WTC11 (cell line): ENCODE results near the gene CD6. TPM values are rescaled to one million over a fixed set of nuclear protein-coding genes. Genes with fewer than 3 reads are reported as not detected.
A peak's percentile ranks its signal among the peaks of the same experiment; 100 is the strongest.

Experiments
- ATAC-seq: fragments of 200-7000 bp; cut with Tn5 transposase; 2 replicates; pipeline ENCODE4 v1.10.0; 2021; ENCODE audit warnings: mild to moderate bottlenecking, moderate library complexity
- CTCF ChIA-PET: fragments of 300-600 bp; sonication (Branson Sonifier 250); formaldehyde crosslinking; loops from one replicate; lab custom pipeline; 2021; ENCODE audit warnings: antibody characterized with exemption; lab: Charles Lee
- POLR2A ChIA-PET: fragments of 350-600 bp; sonication (Branson Sonifier 250); formaldehyde crosslinking; loops from one replicate; lab custom pipeline; 2021; ENCODE audit warnings: antibody characterized with exemption; lab: Charles Lee
- DNase-seq: peaks from one replicate; pipeline ENCODE4 v3.0.0; 2021; ENCODE audit warnings: low spot score
- H3K27ac Mint-ChIP-seq: 2 replicates; pipeline ENCODE4 v1.8.0; 2021; ENCODE audit warnings: mixed read lengths
- H3K27me3 Mint-ChIP-seq: 2 replicates; pipeline ENCODE4 v1.8.0; 2021; ENCODE audit warnings: low read depth, mild to moderate bottlenecking, moderate library complexity, mixed read lengths
- H3K36me3 Mint-ChIP-seq: 2 replicates; pipeline ENCODE4 v1.8.0; 2021; ENCODE audit warnings: mixed read lengths
- H3K4me1 Mint-ChIP-seq: 2 replicates; pipeline ENCODE4 v1.8.0; 2022; ENCODE audit warnings: mixed read lengths
- H3K4me3 Mint-ChIP-seq: 2 replicates; pipeline ENCODE4 v1.8.0; 2021; ENCODE audit warnings: mild to moderate bottlenecking, moderate library complexity, mixed read lengths
- H3K9me3 Mint-ChIP-seq: 2 replicates; pipeline ENCODE4 v1.8.0; 2021; ENCODE audit warnings: mixed read lengths
- CREM ChIP-seq: sonication (generic); formaldehyde crosslinking; IDR thresholded peaks from 2 replicates; pipeline ENCODE4 v1.8.1; 2022; ENCODE audit warnings: mild to moderate bottlenecking, missing genetic modification reagents, moderate library complexity
- ELF4 ChIP-seq: sonication (generic); formaldehyde crosslinking; IDR thresholded peaks from 2 replicates; pipeline ENCODE4 v1.8.1; 2022; ENCODE audit warnings: low read depth, mild to moderate bottlenecking, moderate library complexity, missing genetic modification reagents
- FOXK1 ChIP-seq: sonication (generic); formaldehyde crosslinking; IDR thresholded peaks from 2 replicates; pipeline ENCODE4 v1.8.0; 2022; ENCODE audit warnings: mild to moderate bottlenecking, moderate library complexity, missing genetic modification reagents
- FOXP1 ChIP-seq: sonication (generic); formaldehyde crosslinking; IDR thresholded peaks from 2 replicates; pipeline ENCODE4 v1.8.0; 2022; ENCODE audit warnings: missing genetic modification reagents, mild to moderate bottlenecking, moderate library complexity, borderline replicate concordance
- FOXP4 ChIP-seq: sonication (generic); formaldehyde crosslinking; IDR thresholded peaks from 2 replicates; pipeline ENCODE4 v1.8.0; 2022; ENCODE audit warnings: mild to moderate bottlenecking, missing genetic modification reagents
- GRHL2 ChIP-seq: fragments of 250-450 bp; sonication (Bioruptor Pico); IDR thresholded peaks from 2 replicates; pipeline ENCODE4 v1.8.0; 2022; ENCODE audit warnings: mild to moderate bottlenecking, moderate library complexity; ENCODE audit not compliant: insufficient replicate concordance, severe bottlenecking
- MXD4 ChIP-seq: fragments of 250-450 bp; sonication (Bioruptor Pico); IDR thresholded peaks from 2 replicates; pipeline ENCODE4 v1.8.0; 2021; ENCODE audit warnings: mild to moderate bottlenecking, moderate library complexity, borderline replicate concordance
- NR1H2 ChIP-seq: sonication (generic); formaldehyde crosslinking; IDR thresholded peaks from 2 replicates; pipeline ENCODE4 v1.9.0; 2021; ENCODE audit warnings: mild to moderate bottlenecking, moderate library complexity, missing genetic modification reagents
- NR2C2 ChIP-seq: sonication (generic); formaldehyde crosslinking; IDR thresholded peaks from 2 replicates; pipeline ENCODE4 v1.8.0; 2022; ENCODE audit warnings: mild to moderate bottlenecking, missing genetic modification reagents
- PRDM15 ChIP-seq: sonication (generic); formaldehyde crosslinking; IDR thresholded peaks from 2 replicates; pipeline ENCODE4 v1.8.0; 2022; ENCODE audit warnings: missing genetic modification reagents
- RELA ChIP-seq: sonication (generic); formaldehyde crosslinking; IDR thresholded peaks from 2 replicates; pipeline ENCODE4 v1.8.1; 2022; ENCODE audit warnings: missing genetic modification reagents, mild to moderate bottlenecking, borderline replicate concordance
- SP1 ChIP-seq: sonication (generic); formaldehyde crosslinking; conservative IDR thresholded peaks from 2 replicates; pipeline ENCODE4 v1.8.1; 2022; ENCODE audit warnings: missing genetic modification reagents
- TEAD4 ChIP-seq: sonication (generic); formaldehyde crosslinking; IDR thresholded peaks from 2 replicates; pipeline ENCODE4 v1.8.0; 2022; ENCODE audit warnings: mild to moderate bottlenecking, missing genetic modification reagents
- TP53 ChIP-seq: sonication (generic); formaldehyde crosslinking; IDR thresholded peaks from 2 replicates; pipeline ENCODE4 v1.8.1; 2023; ENCODE audit warnings: mild to moderate bottlenecking, missing genetic modification reagents
- ZNF232 ChIP-seq: sonication (generic); formaldehyde crosslinking; IDR thresholded peaks from 2 replicates; pipeline ENCODE4 v1.8.0; 2022; ENCODE audit warnings: mild to moderate bottlenecking, missing genetic modification reagents
- ZNF671 ChIP-seq: fragments of 250-450 bp; sonication (Bioruptor Pico); IDR thresholded peaks from 2 replicates; pipeline ENCODE4 v1.8.0; 2021; ENCODE audit warnings: mild to moderate bottlenecking
- total RNA-seq: library from RNA; stranded (reverse); gene quantifications from 3 replicates; pipeline ENCODE4 v1.2.3, GENCODE V29; 2021
- TF ChIP-seq, protein P1 (sequence below): fragments of 200-600 bp; IDR thresholded peaks from 2 replicates; pipeline ENCODE4 v1.8.0; 2022; ENCODE audit warnings: antibody characterized with exemption
- TF ChIP-seq, protein P2 (sequence below): sonication (generic); formaldehyde crosslinking; IDR thresholded peaks from 2 replicates; pipeline ENCODE4 v1.8.1; 2022; ENCODE audit warnings: low read depth, missing genetic modification reagents, borderline replicate concordance
- TF ChIP-seq, protein P3 (sequence below): sonication (generic); formaldehyde crosslinking; IDR thresholded peaks from 2 replicates; pipeline ENCODE4 v1.8.0; 2022; ENCODE audit warnings: mild to moderate bottlenecking, missing genetic modification reagents
- TF ChIP-seq, protein P4 (sequence below): fragments of 250-450 bp; sonication (Bioruptor Pico); IDR thresholded peaks from 2 replicates; pipeline ENCODE4 v1.9.0; 2021; ENCODE audit warnings: mild to moderate bottlenecking

CD6 gene
- total RNA-seq, 1 experiment from 2014 or later: 1.0 TPM

DNA sequence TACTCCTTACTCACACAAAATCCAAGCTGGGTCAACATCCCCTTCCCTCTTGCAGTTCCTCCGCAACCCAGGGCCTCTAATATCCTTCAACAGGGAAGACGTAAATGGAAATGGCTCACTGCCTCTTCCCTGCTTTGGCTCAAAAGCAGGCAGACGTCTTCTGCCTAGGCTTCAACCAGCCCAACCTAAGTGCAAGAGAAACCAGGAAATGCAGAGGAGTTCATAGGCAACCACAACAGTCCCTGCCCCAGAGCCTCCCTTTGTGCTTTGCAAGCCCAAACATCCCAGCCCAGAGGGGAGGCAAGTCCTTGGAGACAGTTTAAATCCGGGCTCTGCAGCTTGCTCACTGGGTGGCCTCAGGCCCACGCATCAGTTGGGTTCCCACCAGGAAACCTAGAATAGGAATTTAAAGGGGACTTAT, 33.3 kb downstream of the CD6 start:
- POLR2A ChIA-PET: no interaction called here

GRCh38 chr11:61007383-61007955, 36.0 kb downstream of the CD6 start:
- ATAC-seq: peak; percentile 14
- Mint-ChIP-seq H3K4me3 (peak overlapping the region; percentile 70), H3K27ac (no peak overlapping the region), H3K27me3 (peaks cover 98% of the 10 kb centered on the region), H3K4me1 (peaks cover 12% of the 10 kb centered on the region), H3K36me3 (no peaks in the 10 kb centered on the region), H3K9me3 (no peaks in the 10 kb centered on the region)
- peak; percentile 47 for DNase-seq
- CTCF ChIA-PET: interaction anchor here (0.9 kb wide), 1 partner anchor 37 kb away, joined by 4 read pairs; no protein-coding TSS in a partner anchor
- TF ChIP-seq RELA (no peak), CREM (CRISPR knock-in tag) (no peak), FOXP4 (CRISPR knock-in tag) (0 out of 2 replicates have a peak, but pooled peaks have one; percentile 24)
- TF ChIP-seq, protein P1, sequence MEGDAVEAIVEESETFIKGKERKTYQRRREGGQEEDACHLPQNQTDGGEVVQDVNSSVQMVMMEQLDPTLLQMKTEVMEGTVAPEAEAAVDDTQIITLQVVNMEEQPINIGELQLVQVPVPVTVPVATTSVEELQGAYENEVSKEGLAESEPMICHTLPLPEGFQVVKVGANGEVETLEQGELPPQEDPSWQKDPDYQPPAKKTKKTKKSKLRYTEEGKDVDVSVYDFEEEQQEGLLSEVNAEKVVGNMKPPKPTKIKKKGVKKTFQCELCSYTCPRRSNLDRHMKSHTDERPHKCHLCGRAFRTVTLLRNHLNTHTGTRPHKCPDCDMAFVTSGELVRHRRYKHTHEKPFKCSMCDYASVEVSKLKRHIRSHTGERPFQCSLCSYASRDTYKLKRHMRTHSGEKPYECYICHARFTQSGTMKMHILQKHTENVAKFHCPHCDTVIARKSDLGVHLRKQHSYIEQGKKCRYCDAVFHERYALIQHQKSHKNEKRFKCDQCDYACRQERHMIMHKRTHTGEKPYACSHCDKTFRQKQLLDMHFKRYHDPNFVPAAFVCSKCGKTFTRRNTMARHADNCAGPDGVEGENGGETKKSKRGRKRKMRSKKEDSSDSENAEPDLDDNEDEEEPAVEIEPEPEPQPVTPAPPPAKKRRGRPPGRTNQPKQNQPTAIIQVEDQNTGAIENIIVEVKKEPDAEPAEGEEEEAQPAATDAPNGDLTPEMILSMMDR: no peak
- POLR2A ChIA-PET: no interaction called here

More for the DNA sequence above, 33.3 kb downstream of the CD6 start:
- DNase-seq: no peak
- H3K27me3 Mint-ChIP-seq: peaks cover 82% of the 10 kb centered on the region
- TF ChIP-seq, protein P2, sequence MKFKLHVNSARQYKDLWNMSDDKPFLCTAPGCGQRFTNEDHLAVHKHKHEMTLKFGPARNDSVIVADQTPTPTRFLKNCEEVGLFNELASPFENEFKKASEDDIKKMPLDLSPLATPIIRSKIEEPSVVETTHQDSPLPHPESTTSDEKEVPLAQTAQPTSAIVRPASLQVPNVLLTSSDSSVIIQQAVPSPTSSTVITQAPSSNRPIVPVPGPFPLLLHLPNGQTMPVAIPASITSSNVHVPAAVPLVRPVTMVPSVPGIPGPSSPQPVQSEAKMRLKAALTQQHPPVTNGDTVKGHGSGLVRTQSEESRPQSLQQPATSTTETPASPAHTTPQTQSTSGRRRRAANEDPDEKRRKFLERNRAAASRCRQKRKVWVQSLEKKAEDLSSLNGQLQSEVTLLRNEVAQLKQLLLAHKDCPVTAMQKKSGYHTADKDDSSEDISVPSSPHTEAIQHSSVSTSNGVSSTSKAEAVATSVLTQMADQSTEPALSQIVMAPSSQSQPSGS: no peak
- TF ChIP-seq, all 79 proteins: peak for 0
- ATAC-seq: no peak
- H3K36me3 Mint-ChIP-seq: no peaks in the 10 kb centered on the region
- H3K27ac Mint-ChIP-seq: no peak overlapping the region
- no peak overlapping the region for H3K4me3 Mint-ChIP-seq
- H3K9me3 Mint-ChIP-seq: no peaks in the 10 kb centered on the region
- CTCF ChIA-PET: no interaction called here
- H3K4me1 Mint-ChIP-seq: peaks cover 12% of the 10 kb centered on the region

DNA sequence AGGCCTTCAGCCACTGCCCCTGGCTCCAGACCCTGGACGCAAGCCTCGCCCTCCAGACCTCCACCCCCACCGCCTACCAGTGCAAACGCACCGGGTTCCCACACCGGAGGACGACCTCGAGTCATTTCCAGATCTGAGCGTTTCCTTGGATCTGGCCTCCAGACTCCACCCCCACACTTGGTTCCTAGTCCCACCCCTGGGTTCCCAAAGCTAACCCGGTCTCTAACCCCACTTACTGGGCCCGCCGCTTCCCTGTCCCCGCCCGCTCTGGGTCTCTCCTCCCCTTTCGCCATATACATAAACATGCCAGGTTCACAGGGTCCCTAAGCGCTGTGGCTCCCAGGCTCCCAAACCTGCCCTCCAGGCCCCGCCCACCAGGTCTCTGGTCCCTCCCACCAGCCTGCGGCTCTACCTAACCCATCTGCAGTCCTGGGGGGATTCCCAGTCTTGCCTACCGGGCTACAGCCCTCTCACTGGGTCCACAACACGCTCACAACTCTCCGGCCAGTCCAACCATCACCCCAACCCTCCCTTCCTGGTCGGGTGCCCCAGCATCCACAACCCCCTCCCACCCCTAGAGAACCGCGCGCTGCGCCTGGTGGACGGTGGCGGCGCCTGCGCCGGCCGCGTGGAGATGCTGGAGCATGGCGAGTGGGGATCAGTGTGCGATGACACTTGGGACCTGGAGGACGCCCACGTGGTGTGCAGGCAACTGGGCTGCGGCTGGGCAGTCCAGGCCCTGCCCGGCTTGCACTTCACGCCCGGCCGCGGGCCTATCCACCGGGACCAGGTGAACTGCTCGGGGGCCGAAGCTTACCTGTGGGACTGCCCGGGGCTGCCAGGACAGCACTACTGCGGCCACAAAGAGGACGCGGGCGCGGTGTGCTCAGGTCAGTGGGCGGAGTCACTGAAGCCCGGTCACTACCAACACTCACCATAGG, 36.7 kb downstream of the CD6 start:
- peak; percentile 91 for ATAC-seq
- CTCF ChIA-PET: interaction anchor here (0.8 to 0.9 kb wide), 2 partner anchors 32 to 38 kb away, joined by 3 to 4 read pairs; no protein-coding TSS in a partner anchor
- Mint-ChIP-seq H3K4me1 (peaks cover 12% of the 10 kb centered on the region), H3K27me3 (peaks cover 98% of the 10 kb centered on the region), H3K4me3 (peak overlapping the region; percentile 70), H3K9me3 (no peaks in the 10 kb centered on the region), H3K36me3 (no peaks in the 10 kb centered on the region), H3K27ac (no peak overlapping the region)
- no peak for TF ChIP-seq ZNF671 (CRISPR knock-in tag)
- TF ChIP-seq FOXK1 (CRISPR knock-in tag): 0 out of 2 replicates have a peak, but pooled peaks have one; percentile 42
- no peak for TF ChIP-seq NR2C2
- TF ChIP-seq NR1H2 (CRISPR knock-in tag): no peak
- TF ChIP-seq PRDM15 (CRISPR knock-in tag): no peak
- no peak for TF ChIP-seq ELF4 (CRISPR knock-in tag)
- no peak for TF ChIP-seq TEAD4 (CRISPR knock-in tag)
- no peak for TF ChIP-seq SP1 (CRISPR knock-in tag)
- TF ChIP-seq, protein P3, sequence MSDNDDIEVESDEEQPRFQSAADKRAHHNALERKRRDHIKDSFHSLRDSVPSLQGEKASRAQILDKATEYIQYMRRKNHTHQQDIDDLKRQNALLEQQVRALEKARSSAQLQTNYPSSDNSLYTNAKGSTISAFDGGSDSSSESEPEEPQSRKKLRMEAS (CRISPR knock-in tag): 0 out of 2 replicates have a peak, but pooled peaks have one; percentile 18
- TF ChIP-seq TP53: 0 out of 2 replicates have a peak, but pooled peaks have one; percentile 32
- no peak for TF ChIP-seq MXD4 (CRISPR knock-in tag)
- no peak for TF ChIP-seq GRHL2 (CRISPR knock-in tag)
- no peak for TF ChIP-seq FOXP1 (CRISPR knock-in tag)
- TF ChIP-seq, protein P4, sequence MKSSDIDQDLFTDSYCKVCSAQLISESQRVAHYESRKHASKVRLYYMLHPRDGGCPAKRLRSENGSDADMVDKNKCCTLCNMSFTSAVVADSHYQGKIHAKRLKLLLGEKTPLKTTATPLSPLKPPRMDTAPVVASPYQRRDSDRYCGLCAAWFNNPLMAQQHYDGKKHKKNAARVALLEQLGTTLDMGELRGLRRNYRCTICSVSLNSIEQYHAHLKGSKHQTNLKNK (CRISPR knock-in tag): no peak
- TF ChIP-seq ZNF232 (CRISPR knock-in tag): no peak
- DNase-seq: peak; percentile 93
- POLR2A ChIA-PET: no interaction called here
